HepG2 (cell line): ENCODE data around the gene PRR9. TPM values are rescaled to one million over a fixed set of nuclear protein-coding genes. Genes with fewer than 3 reads are reported as not detected.

Source experiments
- ATAC-seq: fragments of 200-7000 bp; cut with Tn5 transposase; 3 replicates; pipeline ENCODE4 v1.9.1; 2020; ENCODE audit warnings: mild to moderate bottlenecking, moderate library complexity
- BruUV-seq: library from RNA; stranded (reverse); fragments of 400-500 nt; replicated peaks from 2 replicates; lab custom pipeline; 2021; lab: Mats Ljungman, UMichigan
- CTCF ChIA-PET: fragments of 300-600 bp; formaldehyde crosslinking; extraction: SDS; loops from one replicate; lab custom pipeline; 2021; ENCODE audit warnings: low total read pairs, inconsistent platforms, low intra/inter-chr PET ratio; lab: Yijun Ruan, JAX
- POLR2A ChIA-PET: fragments of 350-600 bp; sonication (Branson Sonifier 250); formaldehyde crosslinking; loops from one replicate; lab custom pipeline; 2020; ENCODE audit warnings: antibody characterized with exemption, inconsistent platforms; lab: Yijun Ruan, JAX
- DNase-seq: peaks from one replicate; pipeline ENCODE4 v3.0.0-alpha.2; 2015; ENCODE audit warnings: low spot score
- FAIRE-seq: peaks from 3 replicates; lab custom pipeline; 2011; peaks lifted over from hg19 to GRCh38; lab: Jason Lieb, UNC
- H2AFZ ChIP-seq: one replicate; pipeline ENCODE4 v1.6.1; 2011; ENCODE audit warnings: low read length, inconsistent platforms
- H3K27ac ChIP-seq: fragments of 300-600 bp; 3 replicates; pipeline ENCODE4 v1.8.0; 2011; ENCODE audit warnings: mixed run types, mild to moderate bottlenecking, mixed read lengths, low read length, inconsistent platforms; ENCODE audit not compliant: insufficient read depth; ENCODE audit errors: extremely low read length
- H3K27me3 ChIP-seq, 2 experiments: fragments of 200-600 bp in 1 of 2; 2 replicates in 1 of 2; 3 replicates in 1 of 2; pipeline versions ENCODE4 v1.6.0 to v1.8.0; 2011; ENCODE audit warnings: low read length in 2 of 2, mild to moderate bottlenecking in 2 of 2, moderate library complexity in 2 of 2, inconsistent platforms in 1 of 2; ENCODE audit not compliant: insufficient read depth in 2 of 2, control insufficient read depth in 1 of 2
- H3K36me3 ChIP-seq, 2 experiments: fragments of 200-600 bp in 1 of 2; replicated peaks in 1 of 2; 2 replicates in 1 of 2; 3 replicates in 1 of 2; pipeline versions ENCODE4 v1.5.1 to v1.8.0; 2011; ENCODE audit warnings: low read length in 2 of 2, inconsistent platforms in 1 of 2; ENCODE audit not compliant: insufficient read depth in 2 of 2, control insufficient read depth in 1 of 2
- H3K4me1 ChIP-seq: 2 replicates; pipeline ENCODE4 v1.5.1; 2012; ENCODE audit warnings: low read length, inconsistent platforms; ENCODE audit not compliant: insufficient read depth
- H3K4me2 ChIP-seq: 2 replicates; pipeline ENCODE4 v1.6.0; 2011; ENCODE audit warnings: low read depth, low read length, inconsistent platforms
- H3K4me3 ChIP-seq, 3 experiments: fragments of 200-600 bp in 1 of 3; sonication (generic), shearing (Covaris generic) in 1 of 3; replicated peaks in 1 of 3; 2 replicates each; pipeline ENCODE4 v1.5.1; 2011 to 2016; ENCODE audit warnings: low read length in 3 of 3, inconsistent platforms in 2 of 3, low read depth in 2 of 3, mild to moderate bottlenecking in 2 of 3, control low read depth in 1 of 3, mixed read lengths in 1 of 3; ENCODE audit not compliant: insufficient read depth in 1 of 3
- H3K79me2 ChIP-seq: one replicate; pipeline ENCODE4 v1.6.1; 2011; ENCODE audit warnings: low read length, inconsistent platforms; ENCODE audit not compliant: insufficient read depth
- H3K9ac ChIP-seq: 2 replicates; pipeline ENCODE4 v1.6.0; 2011; ENCODE audit warnings: mild to moderate bottlenecking, low read depth, low read length, inconsistent platforms; ENCODE audit not compliant: insufficient read depth
- H3K9me3 ChIP-seq: 2 replicates; pipeline ENCODE4 v1.5.1; 2012; ENCODE audit warnings: mild to moderate bottlenecking, low read length
- H4K20me1 ChIP-seq: 2 replicates; pipeline ENCODE4 v1.6.0; 2011; ENCODE audit warnings: inconsistent platforms, mild to moderate bottlenecking, low read length, moderate library complexity; ENCODE audit not compliant: insufficient read depth
- FOXP1 ChIP-seq, 2 experiments: fragments of 450-650 bp in 1 of 2; IDR thresholded peaks; 2 replicates each; pipeline ENCODE4 v1.6.1; 2017 to 2018; ENCODE audit warnings: antibody characterized with exemption in 1 of 2
- HOXA9 ChIP-seq: sonication (generic); formaldehyde crosslinking; IDR thresholded peaks from 2 replicates; pipeline ENCODE4 v1.8.1; 2022; ENCODE audit warnings: missing genetic modification reagents, mild to moderate bottlenecking, moderate library complexity, borderline replicate concordance
- NCOA2 ChIP-seq: sonication (generic); formaldehyde crosslinking; IDR thresholded peaks from 2 replicates; pipeline ENCODE4 v1.8.0; 2022; ENCODE audit warnings: inconsistent platforms
- NR0B2 ChIP-seq: sonication (generic); formaldehyde crosslinking; IDR thresholded peaks from 2 replicates; pipeline ENCODE4 v1.4.0; 2020; ENCODE audit warnings: mild to moderate bottlenecking, missing genetic modification reagents
- PAF1 ChIP-seq: IDR thresholded peaks from 2 replicates; pipeline ENCODE4 v1.6.1; 2016; ENCODE audit warnings: missing genetic modification reagents, missing compliant biosample characterization
- RNF2 ChIP-seq: fragments of 450-650 bp; conservative IDR thresholded peaks from 2 replicates; pipeline ENCODE4 v1.6.1; 2016; ENCODE audit warnings: low read depth
- SKIL ChIP-seq: sonication (generic); formaldehyde crosslinking; IDR thresholded peaks from 2 replicates; pipeline ENCODE4 v1.8.0; 2022; ENCODE audit warnings: missing genetic modification reagents, mild to moderate bottlenecking, moderate library complexity, borderline replicate concordance
- ZBTB8A ChIP-seq: sonication (generic); formaldehyde crosslinking; IDR thresholded peaks from 2 replicates; pipeline ENCODE4 v1.4.0; 2020; ENCODE audit warnings: mild to moderate bottlenecking, low read depth, missing genetic modification reagents, borderline replicate concordance
- ZMYM4 ChIP-seq: sonication (generic); formaldehyde crosslinking; IDR thresholded peaks from 2 replicates; pipeline ENCODE4 v1.8.1; 2023; ENCODE audit warnings: mild to moderate bottlenecking, missing genetic modification reagents
- ZNF296 ChIP-seq: sonication (generic); formaldehyde crosslinking; conservative IDR thresholded peaks from 2 replicates; pipeline ENCODE4 v1.5.0; 2020; ENCODE audit warnings: mild to moderate bottlenecking, missing genetic modification reagents
- ZNF609 ChIP-seq: sonication (generic); formaldehyde crosslinking; IDR thresholded peaks from 2 replicates; pipeline ENCODE4 v1.4.0; 2020; ENCODE audit warnings: mild to moderate bottlenecking, missing genetic modification reagents, borderline replicate concordance
- ZNF879 ChIP-seq: sonication (generic); formaldehyde crosslinking; IDR thresholded peaks from 2 replicates; pipeline ENCODE4 v1.8.1; 2023; ENCODE audit warnings: missing genetic modification reagents
- WGBS: methylation state at CpG from one replicate; pipeline ENCODE4 v1.1.6; 2017; ENCODE audit warnings: low lambda C conversion rate; 5-methylcytosine and 5-hydroxymethylcytosine counted together
- in situ Hi-C: cut with HindIII; loops from 2 replicates; pipeline ENCODE4 v1.10.0; 2017; ENCODE audit warnings: low pct_unique_long_range_greater_than_20kb; ENCODE audit not compliant: extremely low pct_ligation_motif_present
- intact Hi-C: fragments of 100-400 bp; cut with micrococcal nuclease; formaldehyde crosslinking; loops from one replicate; pipeline ENCODE4 v1.10.0; 2022; ENCODE audit not compliant: unreplicated experiment
- polyA plus RNA-seq, 8 experiments: library from polyadenylated mRNA; depleted of rRNA in 3 of 8; stranded (reverse) in 7 of 8; unstranded in 1 of 8; fragments of >200 nt; fragmentation: Illumina TruSeq in 4 of 8; extraction: Trizol in 4 of 8; gene quantifications; 2 replicates each; pipeline versions ENCODE4 v1.2.1 to v1.2.3, GENCODE V29; 2011 to 2016; ENCODE audit warnings: low read depth in 4 of 8, missing spikeins in 1 of 8, mixed read lengths in 1 of 8; ENCODE audit not compliant: insufficient read depth in 1 of 8
- total RNA-seq, 5 experiments: library from RNA; depleted of rRNA; stranded (reverse); fragments of >200 nt; fragmentation: Illumina TruSeq; extraction: Trizol; gene quantifications; 2 replicates each; pipeline ENCODE4 v1.2.3, GENCODE V29; 2016; ENCODE audit warnings: low read depth in 1 of 5

PRR9 gene
- total and polyA plus RNA-seq, 2 of the 13 experiments (the other 11 are each of a cell fraction or from before 2014, with no cell fraction given): not detected

GRCh38 chr1:153248176-153248879 lies 30.9 kb downstream of the PRR9 start:
- ATAC-seq (no peak), DNase-seq (no peak), FAIRE-seq (no peak)
- CTCF ChIA-PET: no interaction called here
- in situ Hi-C loops (no loop called here), intact Hi-C loops (no loop called here)
- Histone ChIP-seq H3K36me3 (no peaks in the 10 kb centered on the region), H3K27me3 (no peaks in the 10 kb centered on the region), H3K4me2 (no peak overlapping the region), H3K27ac (no peak overlapping the region), H4K20me1 (no peaks in the 10 kb centered on the region), H3K4me3 (no peak overlapping the region), H3K4me1 (no peaks in the 10 kb centered on the region), H3K79me2 (no peaks in the 10 kb centered on the region), H3K9ac (no peak overlapping the region), H3K9me3 (peaks cover 7% of the 10 kb centered on the region), H2AFZ (no peak overlapping the region)
- TF ChIP-seq ZMYM4 (CRISPR knock-in tag): no peak
- TF ChIP-seq SKIL (CRISPR knock-in tag): no peak
- no peak for TF ChIP-seq NR0B2 (CRISPR knock-in tag)
- TF ChIP-seq ZNF879 (CRISPR knock-in tag): no peak
- no peak for TF ChIP-seq ZNF609 (CRISPR knock-in tag)
- TF ChIP-seq PAF1 (CRISPR knock-in tag): no peak
- no peak for TF ChIP-seq HOXA9 (CRISPR knock-in tag)
- TF ChIP-seq RNF2: no peak
- no peak for TF ChIP-seq NCOA2 (CRISPR knock-in tag)
- no peak for TF ChIP-seq ZNF296 (CRISPR knock-in tag)
- TF ChIP-seq FOXP1 (IDR thresholded peaks at IDR 0.05): no peak
- TF ChIP-seq FOXP1 (CRISPR knock-in tag; IDR thresholded peaks at IDR 0.05): no peak
- TF ChIP-seq ZBTB8A (CRISPR knock-in tag): no peak
- POLR2A ChIA-PET: no interaction called here
- 0% methylated on average over 2 of the region's 5 CpGs for WGBS
- BruUV-seq: no TSS peak
